Measurements from ENCODE around the gene STAG2. TPM values are rescaled to one million over a fixed set of nuclear protein-coding genes. Genes with fewer than 3 reads are reported as not detected.
"Not testable (repeated sequence)": the region's sequence is repeated elsewhere in the genome, so short reads cannot be mapped to it uniquely, and the experiment has no call there.

The STAG2 gene
- total and polyA plus RNA-seq, 2 donors (not counting 3 experiments of a cell fraction or from before 2014, with no cell fraction given) = 12.7 to 55.9 TPM

GRCh38 chrX:123927845-123928244 lies 33.7 kb upstream of the STAG2 start:
- dilution Hi-C loops (cut with MboI; ENCODE audit: extremely low pct_ligation_motif_present, low sequenced_read_pairs) (no loop called here), intact Hi-C loops (cut with micrococcal nuclease) (no loop called here)
- no peak for DNase-seq (ENCODE audit: low read depth, low spot score)
- Histone ChIP-seq H4K20me1 (replicated peaks; ENCODE audit: control insufficient read depth, extremely low read depth, insufficient read depth, low read length) (no peaks in the 10 kb centered on the region), H2AFZ (ENCODE audit: low read depth, low read length) (no peak overlapping the region), H3K36me3 (ENCODE audit: control insufficient read depth in 2 of 2, extremely low read depth in 1 of 2, insufficient read depth in 2 of 2, low read length in 2 of 2) (no peaks in the 10 kb centered on the region), H3K79me2 (ENCODE audit: control insufficient read depth, insufficient read depth, low read length) (no peaks in the 10 kb centered on the region), H3K9ac (replicated peaks; ENCODE audit: extremely low read depth, insufficient read depth, low read length) (no peak overlapping the region), H3K4me2 (ENCODE audit: insufficient read depth, low read length) (no peak overlapping the region), H3K27me3 (ENCODE audit: control insufficient read depth in 2 of 2, insufficient read depth in 2 of 2, low read length in 2 of 2) (no peaks in the 10 kb centered on the region), H3K27ac (ENCODE audit: insufficient read depth, low read depth, low read length) (no peak overlapping the region), H3K9me1 (replicated peaks; ENCODE audit: control insufficient read depth, extremely low read depth, insufficient read depth, low read length) (no peaks in the 10 kb centered on the region), H3K9me3 (replicated peaks; ENCODE audit: control insufficient read depth, insufficient read depth, low read length) (no peaks in the 10 kb centered on the region), H3K4me1 (ENCODE audit: control insufficient read depth, extremely low read depth, insufficient read depth, low read length) (no peaks in the 10 kb centered on the region), H3K4me3 (replicated peaks in 1 of 3; ENCODE audit: insufficient read depth in 1 of 3, low read depth in 1 of 3, low read length in 3 of 3) (no peak overlapping the region)
- ChIA-PET CTCF (interaction anchor here (1.0 kb wide), 1 partner anchor 9 kb away, joined by 3 read pairs; no protein-coding TSS in a partner anchor), POLR2A (no interaction called here)
- FAIRE-seq = no peak
- BruUV-seq (replicated peaks) = no TSS peak
- TF ChIP-seq FOS (IDR thresholded peaks at IDR 0.05; ENCODE audit: borderline replicate concordance, insufficient read depth, low read length) (no peak), JUN (IDR thresholded peaks at IDR 0.05; ENCODE audit: borderline replicate concordance, insufficient read depth, insufficient read length, low read depth) (no peak), EZH2 (IDR thresholded peaks at IDR 0.05; ENCODE audit: borderline replicate concordance, low read depth, low read length, severe bottlenecking) (no peak), POLR2AphosphoS5 (IDR thresholded peaks at IDR 0.05; ENCODE audit: insufficient read depth, low read depth, low read length) (no peak), GATA2 (IDR thresholded peaks at IDR 0.05; ENCODE audit: insufficient read depth, insufficient read length, low read depth, low read length) (no peak), POLR2A (IDR thresholded peaks at IDR 0.05; ENCODE audit: low read depth, low read length) (no peak)
- TF ChIP-seq, protein P1, sequence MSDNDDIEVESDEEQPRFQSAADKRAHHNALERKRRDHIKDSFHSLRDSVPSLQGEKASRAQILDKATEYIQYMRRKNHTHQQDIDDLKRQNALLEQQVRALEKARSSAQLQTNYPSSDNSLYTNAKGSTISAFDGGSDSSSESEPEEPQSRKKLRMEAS (IDR thresholded peaks at IDR 0.05; ENCODE audit: insufficient read depth, insufficient read length) = no peak
- TF ChIP-seq, protein P2, sequence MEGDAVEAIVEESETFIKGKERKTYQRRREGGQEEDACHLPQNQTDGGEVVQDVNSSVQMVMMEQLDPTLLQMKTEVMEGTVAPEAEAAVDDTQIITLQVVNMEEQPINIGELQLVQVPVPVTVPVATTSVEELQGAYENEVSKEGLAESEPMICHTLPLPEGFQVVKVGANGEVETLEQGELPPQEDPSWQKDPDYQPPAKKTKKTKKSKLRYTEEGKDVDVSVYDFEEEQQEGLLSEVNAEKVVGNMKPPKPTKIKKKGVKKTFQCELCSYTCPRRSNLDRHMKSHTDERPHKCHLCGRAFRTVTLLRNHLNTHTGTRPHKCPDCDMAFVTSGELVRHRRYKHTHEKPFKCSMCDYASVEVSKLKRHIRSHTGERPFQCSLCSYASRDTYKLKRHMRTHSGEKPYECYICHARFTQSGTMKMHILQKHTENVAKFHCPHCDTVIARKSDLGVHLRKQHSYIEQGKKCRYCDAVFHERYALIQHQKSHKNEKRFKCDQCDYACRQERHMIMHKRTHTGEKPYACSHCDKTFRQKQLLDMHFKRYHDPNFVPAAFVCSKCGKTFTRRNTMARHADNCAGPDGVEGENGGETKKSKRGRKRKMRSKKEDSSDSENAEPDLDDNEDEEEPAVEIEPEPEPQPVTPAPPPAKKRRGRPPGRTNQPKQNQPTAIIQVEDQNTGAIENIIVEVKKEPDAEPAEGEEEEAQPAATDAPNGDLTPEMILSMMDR (IDR thresholded peaks at IDR 0.05; ENCODE audit: extremely low read depth in 1 of 2, insufficient read depth in 1 of 2, low read depth in 1 of 2, low read length in 2 of 2) = no peak

- POLR2A ChIA-PET; H3K9me3 ChIP-seq (replicated peaks; ENCODE audit: control insufficient read depth, insufficient read depth, low read length); H3K4me2 ChIP-seq (ENCODE audit: insufficient read depth, low read length); FAIRE-seq; CTCF ChIA-PET; H4K20me1 ChIP-seq (replicated peaks; ENCODE audit: control insufficient read depth, extremely low read depth, insufficient read depth, low read length); BruUV-seq (replicated peaks); H3K27ac ChIP-seq (ENCODE audit: insufficient read depth, low read depth, low read length); H2AFZ ChIP-seq (ENCODE audit: low read depth, low read length); H3K9ac ChIP-seq (replicated peaks; ENCODE audit: extremely low read depth, insufficient read depth, low read length); H3K4me3 ChIP-seq (replicated peaks in 1 of 3; ENCODE audit: insufficient read depth in 1 of 3, low read depth in 1 of 3, low read length in 3 of 3); H3K27me3 ChIP-seq (ENCODE audit: control insufficient read depth in 2 of 2, insufficient read depth in 2 of 2, low read length in 2 of 2); dilution Hi-C loops (cut with MboI; ENCODE audit: extremely low pct_ligation_motif_present, low sequenced_read_pairs); H3K79me2 ChIP-seq (ENCODE audit: control insufficient read depth, insufficient read depth, low read length); DNase-seq (ENCODE audit: low read depth, low spot score); H3K36me3 ChIP-seq (ENCODE audit: control insufficient read depth in 2 of 2, extremely low read depth in 1 of 2, insufficient read depth in 2 of 2, low read length in 2 of 2); H3K9me1 ChIP-seq (replicated peaks; ENCODE audit: control insufficient read depth, extremely low read depth, insufficient read depth, low read length); intact Hi-C loops (cut with micrococcal nuclease); H3K4me1 ChIP-seq (ENCODE audit: control insufficient read depth, extremely low read depth, insufficient read depth, low read length): not testable (repeated sequence)
Measured at GRCh38 chrX:123932055-123932454, 29.5 kb upstream of the STAG2 start.

All from endothelial cell of umbilical vein (primary cell).